HL-60/S4 treated with phorbol 12-myristate 13-acetate at 8.2 ng/mL for 4 days and 3 days (cell line): ENCODE data around the gene CEND1.

Experiments
- in situ Hi-C: fragments of 300-500 bp; cut with MboI; formaldehyde crosslinking; loops from 2 replicates; pipeline ENCODE4 v1.15.0; 2022; ENCODE audit warnings: low sequenced_read_pairs

CEND1 gene

DNA sequence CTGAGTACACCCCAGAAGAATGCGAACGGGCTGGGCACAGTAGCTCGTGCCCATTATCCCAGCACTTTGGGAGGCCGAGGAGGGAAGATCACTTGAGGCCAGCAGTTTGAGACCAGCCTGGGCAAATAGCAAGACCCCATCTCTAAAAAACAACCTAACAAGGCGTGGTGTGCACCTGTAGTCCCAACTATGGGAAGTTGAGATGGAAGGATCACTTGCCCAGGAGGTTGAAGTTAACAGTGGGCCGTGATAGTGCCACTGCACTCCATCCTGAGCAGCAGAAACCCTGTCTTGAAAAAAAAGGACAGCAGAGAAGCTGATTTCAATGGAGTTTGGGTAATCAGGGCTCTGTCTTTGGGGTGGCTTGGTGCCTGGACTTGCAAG lies 23.2 kb upstream of the CEND1 start:
- in situ Hi-C loops, result no loop called here

DNA sequence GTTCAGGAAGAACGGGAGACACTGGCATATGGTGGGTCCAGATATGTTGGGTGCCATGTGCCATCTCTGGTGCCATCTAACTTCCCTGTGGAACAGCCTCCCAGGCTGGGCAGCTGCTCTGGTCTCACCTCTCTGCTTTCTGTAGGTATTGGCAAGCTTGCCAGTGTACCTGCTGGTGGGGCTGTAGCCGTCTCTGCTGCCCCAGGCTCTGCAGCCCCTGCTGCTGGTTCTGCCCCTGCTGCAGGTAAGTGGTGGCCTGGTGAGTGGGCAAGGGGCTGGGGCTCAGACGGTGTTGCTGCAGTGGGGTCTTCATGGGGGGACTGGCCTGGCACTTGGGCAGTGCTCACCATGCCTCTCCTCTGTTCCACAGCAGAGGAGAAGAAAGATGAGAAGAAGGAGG lies 22.5 kb upstream of the CEND1 start:
- in situ Hi-C loops, result no loop called here

DNA sequence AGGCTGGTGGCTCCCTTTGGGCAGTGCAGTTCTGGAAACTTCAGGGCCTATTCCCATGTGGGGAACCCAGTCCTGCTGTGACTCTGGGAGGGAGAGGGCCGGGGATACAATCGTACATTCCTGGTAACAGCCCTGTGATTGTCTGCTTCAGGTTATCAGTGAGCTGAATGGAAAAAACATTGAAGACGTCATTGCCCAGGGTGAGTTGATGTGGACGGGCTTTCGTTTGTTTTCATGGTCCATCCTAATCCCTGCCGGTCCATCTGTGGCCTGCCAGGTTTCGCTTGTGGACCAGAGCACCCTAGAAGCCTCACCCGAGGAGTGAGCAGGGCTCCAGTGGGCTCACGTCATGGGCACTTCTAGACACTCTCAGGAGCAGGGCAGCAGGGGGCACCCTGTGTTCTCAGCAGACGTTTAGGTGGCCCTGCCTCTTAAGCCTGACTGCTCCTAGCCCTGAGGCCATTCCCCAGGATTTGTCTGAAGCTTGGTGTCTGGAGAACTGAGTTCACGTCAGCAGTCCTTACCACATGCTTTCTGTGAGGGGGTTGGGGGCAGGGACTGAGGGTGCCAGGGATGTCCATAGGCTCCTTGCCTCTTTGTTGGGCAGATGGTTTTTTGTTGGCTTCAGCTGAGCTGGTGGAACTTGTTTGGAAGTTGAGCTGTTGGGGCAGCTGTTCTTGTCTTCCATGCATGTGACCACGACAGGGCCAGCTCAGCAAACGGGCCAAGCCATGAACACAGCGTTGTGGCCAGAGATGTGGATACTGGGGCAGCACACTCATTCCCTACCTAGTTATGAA lies 21.8 kb upstream of the CEND1 start:
- in situ Hi-C loops, result no loop called here

DNA sequence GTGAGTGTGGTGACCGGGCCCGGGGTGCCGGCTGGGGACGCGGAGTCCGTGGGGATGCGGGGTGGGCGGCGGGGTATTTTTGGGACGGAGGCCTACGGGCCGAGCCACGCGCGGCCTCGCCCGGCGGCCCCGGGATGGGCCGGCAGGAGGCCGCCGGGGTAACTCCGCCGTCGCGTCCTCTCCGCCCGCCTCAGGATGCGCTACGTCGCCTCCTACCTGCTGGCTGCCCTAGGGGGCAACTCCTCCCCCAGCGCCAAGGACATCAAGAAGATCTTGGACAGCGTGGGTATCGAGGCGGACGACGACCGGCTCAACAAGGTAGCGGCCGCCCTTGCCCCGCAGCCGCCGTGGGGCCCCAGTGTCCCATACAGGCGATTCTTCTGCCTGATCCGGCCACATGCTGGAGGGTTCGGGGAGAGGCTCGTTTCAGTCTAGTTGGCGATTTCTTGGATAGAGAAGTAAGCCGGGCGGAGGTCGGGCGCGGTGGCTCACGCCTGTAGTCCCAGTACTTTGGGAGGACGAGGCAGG lies 20.2 kb upstream of the CEND1 start:
- in situ Hi-C loops, result no loop called here

DNA sequence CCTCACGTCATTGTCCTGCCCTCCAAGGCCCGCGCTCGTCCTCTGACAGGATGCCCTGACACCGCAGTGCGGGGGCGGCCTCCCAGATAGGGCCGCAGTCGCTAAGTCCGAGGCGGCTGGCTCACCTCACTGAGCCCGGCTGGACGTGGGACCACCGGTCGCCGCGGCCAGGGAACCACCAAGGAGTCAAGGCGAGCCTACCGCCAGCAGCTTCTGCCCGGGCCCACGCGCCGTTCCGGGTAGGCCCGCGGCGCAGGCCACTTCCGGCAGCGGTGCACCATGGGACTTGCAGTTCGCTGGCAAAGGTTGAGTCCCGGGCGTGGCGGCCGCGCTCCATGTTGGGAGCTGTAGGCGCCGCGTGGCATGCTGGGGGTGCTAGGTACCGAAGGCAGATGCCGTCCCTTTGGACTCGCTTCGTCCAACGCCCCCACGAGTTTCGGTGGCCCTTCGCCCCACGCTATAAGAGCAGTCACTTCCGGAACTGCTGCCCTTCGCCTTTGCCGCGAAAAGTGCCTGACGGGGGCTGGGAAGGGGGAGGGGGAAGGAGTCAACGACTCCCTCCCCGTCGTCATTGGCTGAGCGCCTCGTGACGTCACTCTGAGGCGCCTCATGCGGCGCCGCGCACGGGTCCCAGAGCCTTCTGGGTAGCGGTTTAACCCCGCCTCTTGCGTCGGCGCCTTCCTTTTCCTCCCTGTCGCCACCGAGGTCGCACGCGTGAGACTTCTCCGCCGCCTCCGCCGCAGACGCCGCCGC lies 19.6 kb upstream of the CEND1 start, which contains the start of gene RPLP2:
Gene RPLP2, plus strand, starts transcription at position 681 of the 753 bp plus-strand sequence. CDS start 268 bp downstream, outside the sequence.
- in situ Hi-C loops, result no loop called here

DNA sequence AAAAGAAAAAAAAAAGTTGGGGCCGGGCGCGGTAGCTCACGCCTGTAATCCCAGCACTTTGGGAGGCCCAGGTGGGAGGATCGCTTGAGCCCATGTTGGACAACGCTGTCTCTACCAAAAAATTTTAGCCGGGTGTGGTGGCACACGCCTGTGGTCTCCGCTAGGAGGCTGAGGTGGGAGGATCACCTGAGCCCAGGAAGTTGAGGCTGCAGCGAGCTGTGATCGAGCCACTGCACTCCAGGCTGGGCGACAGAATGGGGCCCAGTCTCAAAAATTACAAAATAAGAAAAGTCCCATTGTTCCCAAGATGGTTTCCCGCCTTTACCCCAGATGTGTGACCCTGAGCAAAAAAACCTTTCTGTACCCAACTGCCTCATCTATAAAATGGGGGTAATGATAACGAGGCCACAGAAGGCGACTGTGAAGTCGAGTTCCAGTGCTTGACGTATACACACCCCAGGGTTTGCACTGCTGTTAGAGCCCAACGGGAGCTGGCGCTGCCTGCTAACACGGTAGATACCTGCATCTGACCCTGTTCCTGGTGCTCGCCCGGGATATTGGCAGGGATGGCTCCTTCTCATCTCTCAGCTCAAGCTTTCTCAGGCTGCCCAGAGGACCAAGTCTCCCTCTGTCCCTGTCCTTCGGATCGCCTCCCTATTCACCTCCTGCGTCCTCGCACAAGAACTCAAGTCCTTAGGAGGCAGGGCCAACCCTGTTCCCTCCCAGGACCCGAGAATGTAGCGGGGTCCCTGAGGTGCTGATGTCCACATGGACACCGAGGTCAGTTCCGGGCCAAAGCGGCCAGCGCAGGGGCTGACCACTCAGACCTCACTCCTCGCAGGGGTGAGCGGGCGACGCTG lies 18.8 kb upstream of the CEND1 start:
- in situ Hi-C loops, result no loop called here

DNA sequence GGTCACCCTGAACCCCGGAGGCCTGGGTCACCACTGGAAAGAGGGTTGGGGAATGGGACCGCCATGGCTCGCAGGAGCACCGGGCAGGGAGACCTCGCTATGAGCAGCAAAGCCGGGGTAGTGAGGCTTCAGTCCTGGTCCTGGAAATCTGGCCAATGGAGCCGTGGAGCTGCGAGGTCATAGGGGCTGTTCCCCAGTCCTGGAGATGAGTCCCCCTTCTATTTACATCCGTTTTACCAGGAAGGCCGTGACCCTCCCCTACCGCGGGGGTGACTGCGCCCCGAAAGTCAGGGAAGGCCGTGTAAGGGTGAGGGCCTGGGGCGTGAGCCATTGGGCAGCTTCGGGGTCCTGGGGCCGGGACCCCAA lies 14.7 kb upstream of the CEND1 start:
- in situ Hi-C loops, result no loop called here

DNA sequence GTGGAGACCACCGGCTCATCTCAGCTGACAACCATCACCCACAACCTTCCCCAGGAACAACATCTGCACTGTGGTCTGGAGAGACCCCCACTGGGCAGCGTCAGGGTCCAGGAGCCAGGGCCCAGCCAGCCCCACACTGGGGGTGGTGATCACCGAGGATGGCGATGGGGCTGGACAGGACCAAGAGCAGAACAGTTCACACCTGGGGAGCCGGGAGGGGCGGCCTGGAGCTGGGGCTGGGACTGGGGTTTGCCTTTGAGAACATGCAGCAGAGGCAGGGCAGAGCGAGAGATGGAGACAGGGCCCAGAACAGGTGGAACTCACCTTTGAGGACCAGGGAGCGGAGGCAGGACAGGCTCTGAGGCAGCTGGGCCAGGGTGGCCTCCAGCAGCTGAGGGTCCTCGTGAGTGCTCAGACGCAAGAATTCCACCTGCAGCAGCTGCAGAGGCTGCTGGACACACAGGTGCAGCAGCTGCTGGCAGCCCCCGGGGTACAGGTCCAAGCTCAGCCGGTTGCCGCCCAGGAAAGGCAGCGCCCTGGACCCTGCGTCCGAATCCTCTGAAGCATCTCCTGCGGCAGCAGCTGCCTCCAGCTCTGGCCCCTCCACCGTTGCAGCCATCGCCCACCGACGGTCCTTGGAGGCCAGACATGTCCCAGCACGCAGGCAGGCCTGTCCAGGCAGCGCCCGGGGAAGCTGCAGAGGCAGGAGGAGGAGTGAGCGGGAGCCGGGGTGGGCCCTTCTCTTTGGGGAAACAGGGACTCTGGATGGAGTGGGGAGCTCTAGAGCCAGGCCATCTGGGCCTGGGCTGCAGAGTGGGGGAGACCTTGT lies 14.1 kb upstream of the CEND1 start:
- in situ Hi-C loops, result no loop called here

DNA sequence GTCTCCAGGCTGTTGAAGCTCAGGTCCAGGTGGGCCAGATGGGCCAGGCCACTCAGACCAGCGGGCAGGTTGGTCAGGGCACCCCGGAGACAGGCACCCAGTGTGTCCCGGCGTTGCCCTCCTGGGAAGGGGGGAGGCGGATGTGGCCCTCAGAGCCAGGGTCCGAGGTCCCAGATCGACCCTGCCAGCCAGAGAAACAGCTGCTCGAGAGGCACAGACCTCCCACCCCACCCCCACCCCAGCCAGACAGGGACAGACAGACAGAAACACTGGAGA lies 13.5 kb upstream of the CEND1 start:
- in situ Hi-C loops, result no loop called here

DNA sequence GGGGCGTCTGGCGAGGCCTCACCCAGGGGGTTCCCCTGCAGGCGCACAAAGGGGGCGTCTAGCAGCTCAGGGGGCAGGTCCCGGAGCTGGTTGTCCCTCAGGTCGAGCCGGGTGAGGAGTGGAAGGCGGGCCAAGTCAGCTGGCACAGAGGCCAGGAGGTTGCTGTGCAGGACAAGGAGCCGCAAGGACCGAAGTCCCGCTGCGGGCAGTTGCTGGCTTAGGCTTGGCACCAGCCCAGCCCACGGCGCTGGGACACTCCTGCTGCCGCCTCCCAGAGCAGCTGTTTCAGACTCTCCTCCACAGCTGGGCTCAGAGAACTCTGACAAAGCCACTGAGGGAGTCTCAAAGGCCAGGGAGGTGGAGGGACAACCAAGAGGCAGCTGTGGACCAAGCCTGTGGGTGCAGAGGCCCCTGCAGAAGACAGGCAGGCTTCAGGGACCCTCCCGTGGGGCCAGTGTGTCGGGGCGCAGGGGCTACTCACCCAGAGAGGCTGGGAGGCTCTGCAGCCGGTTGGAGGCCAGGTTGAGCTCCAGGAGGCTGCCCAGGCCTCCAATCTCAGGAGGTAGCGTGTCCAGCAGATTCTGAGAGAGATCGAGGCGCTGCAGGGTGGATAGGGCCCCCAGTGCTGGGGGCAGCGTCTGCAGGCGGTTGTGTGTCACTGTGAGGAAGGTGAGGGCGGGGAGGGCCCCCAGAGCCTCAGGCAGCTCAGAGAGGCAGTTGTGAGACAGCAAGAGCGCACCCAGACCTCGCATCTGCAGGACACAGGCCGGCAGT lies 13.0 kb upstream of the CEND1 start:
- in situ Hi-C loops, result no loop called here

DNA sequence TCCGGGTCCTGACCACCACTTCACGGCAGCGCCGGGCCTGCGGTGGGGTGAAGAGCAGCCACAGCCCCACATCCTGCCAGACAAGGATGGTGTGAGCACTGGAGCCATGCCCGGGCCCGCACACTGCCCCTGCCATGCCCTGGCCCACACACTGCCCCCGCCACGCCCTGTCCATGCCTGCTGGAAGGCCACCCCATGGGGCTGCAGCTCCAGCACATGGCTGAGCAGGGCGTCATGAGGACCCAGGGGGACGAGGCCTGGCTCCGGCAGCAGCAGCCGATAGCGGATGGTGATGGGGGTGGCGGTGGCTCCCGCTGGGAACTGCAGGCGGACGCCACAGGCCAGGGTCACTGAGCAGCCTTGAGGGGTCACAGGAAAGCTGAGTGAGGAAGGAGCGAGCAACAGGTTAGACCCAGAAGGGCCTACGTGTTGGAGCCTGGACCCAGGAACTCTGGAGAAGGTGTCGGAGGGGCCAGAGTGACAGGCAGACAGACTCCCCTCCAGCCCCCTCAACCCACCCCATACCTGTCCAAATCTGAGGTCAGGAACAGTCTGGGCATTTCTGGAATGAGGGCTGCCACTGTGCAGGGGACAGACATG lies 12.2 kb upstream of the CEND1 start:
- in situ Hi-C loops, result no loop called here

DNA sequence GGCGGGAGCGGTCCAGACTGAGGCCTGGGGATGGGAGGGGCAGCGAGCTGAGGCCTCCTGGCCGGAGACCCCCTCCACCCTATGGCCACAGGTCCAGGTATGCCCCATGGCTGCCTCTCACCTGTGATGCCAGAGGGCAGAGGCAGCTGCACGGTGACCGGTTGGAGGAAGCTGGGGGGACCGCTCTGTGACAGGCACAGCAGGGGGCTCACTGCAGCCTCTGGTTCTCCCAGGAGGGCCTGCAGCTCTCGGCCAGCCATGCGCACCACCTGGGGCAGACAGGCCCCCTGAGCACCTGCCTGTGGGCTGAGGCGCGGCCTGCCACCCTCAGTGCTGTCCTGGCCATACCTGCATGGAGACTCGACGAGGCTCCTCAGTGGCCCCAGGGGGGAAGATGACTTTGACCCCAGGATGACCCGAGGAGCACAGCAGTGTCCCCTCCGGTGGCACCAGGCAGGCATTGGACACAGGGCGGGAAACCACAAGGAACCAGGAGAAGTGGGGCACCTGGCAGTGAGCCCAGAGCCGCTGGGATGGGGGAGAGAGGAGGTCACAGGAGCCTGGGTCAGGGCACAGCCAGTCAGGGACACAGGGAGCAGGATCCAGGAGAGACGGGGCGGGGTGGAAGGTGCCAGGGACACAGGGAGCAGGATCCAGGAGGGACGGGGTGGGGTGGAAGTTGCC lies 11.3 kb upstream of the CEND1 start:
- in situ Hi-C loops, result no loop called here

DNA sequence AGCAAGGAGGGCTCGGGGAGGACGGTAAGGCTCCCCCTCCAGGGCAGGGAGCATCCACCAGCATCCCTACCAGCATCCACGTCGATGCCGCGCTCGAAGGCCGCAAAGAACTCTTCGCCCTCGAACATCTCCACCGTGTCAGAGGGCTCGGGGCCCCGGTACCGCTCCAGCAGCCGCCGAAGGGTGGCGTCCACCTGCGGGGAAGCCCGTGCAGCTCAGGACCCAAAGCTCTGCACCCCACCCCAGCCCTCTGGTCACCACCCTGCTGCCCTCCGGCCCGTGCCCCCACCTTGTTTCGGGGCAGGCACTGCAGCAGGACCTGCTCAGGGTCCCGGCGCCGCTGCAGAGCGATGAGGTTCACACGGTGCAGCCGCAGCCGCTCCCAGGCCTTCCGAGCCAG lies 10.6 kb upstream of the CEND1 start:
- in situ Hi-C loops, result no loop called here

DNA sequence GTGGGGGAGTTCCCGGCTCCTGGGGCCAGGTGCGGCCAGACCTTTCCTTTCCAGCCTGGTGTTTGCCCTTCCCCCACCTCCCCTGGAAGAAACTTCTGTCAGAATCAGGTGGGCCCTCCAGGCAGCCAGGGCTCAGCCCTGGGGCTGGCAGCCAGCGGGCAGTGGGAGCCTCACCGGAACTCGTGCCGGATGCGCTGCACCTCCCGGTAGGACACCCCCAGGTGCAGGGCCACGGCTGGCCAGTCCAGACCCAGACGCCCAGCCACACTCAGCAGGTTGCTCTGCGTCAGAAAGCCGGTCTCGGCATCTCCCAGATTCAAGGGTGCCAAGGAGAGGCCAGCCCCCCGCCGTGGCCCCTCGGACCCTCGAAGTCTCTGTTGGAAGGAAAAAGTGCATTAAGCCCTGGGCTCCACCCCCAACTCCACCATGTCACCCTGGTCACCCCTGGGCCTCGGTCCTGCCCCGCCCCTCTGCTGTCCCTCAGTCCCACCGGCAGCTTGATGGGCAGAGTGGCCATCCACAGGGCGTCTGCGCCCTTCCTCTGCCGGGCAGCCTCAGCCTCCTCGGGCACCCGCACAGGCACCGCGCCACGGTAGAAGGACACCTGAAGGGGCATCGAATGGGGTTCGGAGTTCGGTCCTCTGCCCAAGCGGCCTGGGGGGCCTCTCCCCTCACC lies 9.9 kb upstream of the CEND1 start:
- in situ Hi-C loops, result no loop called here

DNA sequence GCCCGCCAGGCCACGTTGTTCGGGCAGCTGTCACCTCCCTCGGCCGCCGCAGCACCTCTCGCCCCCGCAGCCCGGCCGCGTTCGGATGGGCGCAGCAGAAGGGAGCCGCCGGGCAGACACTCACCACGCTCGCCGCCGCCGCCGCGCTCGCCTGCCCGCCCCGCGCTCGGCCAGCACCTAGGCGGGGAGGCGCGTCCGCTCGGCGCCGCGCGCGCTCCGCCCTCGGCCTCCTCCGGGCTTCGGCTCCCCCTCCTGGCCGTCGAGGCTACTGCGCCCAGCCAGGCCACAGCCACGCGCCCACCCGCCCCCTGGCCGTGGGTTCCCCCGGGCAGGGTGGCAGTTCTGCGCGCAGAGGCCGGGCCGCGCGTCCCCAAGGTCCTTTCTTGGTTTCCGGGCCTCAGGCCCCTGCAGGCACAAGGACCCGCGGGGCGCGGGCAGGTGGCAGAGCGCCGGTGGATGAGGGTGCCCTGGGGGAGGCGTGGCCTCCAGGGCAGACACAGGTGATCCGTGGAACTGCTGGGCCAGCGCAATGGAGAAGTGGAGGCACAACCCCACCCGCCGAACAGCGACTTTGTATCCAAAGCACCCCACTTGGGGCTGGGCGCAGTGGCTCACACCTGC lies 8.3 kb upstream of the CEND1 start, which contains the start of gene SLC25A22:
Gene SLC25A22, minus strand, starts transcription at position 189 of the 621 bp plus-strand sequence. CDS start 3,275 bp downstream, outside the sequence.
- in situ Hi-C loops, result no loop called here

DNA sequence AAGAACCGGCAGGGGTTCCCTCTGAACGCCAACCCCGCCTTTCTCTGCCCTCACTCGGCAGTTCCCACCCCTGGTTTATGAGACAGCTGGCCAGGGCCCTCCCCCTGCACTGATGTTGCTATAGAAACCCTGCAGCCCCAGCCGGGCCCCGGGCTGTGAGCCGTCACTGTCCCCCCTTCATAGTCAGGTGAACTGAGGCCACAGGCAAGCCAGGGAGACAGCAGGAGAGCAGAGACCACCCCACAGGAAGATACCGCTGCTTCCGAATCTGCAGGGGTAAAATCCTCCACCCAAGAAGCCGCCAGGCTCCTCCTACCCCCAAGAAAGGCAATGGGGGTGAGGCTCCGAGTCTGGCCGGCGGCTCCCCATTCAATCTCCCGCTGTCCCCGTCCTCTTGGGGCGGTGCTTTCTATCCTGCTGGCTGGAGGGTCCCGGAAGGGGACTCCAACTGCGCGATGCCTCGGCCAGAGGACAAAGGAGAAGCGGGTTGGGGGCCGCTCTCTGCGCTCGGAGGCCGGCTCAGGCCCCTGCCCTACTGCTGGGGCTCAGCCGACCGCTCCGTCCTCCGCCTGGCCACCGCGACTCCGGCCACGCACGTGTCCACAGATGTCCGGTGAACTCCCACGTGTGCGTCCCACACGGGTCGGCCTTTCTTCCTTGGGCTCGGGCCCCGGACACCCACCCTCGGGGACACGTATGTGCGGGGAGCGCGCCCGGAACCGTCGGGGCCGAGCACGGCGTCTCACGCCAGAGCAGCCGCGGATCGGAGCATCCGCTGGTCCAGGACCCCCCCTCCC lies 7.6 kb upstream of the CEND1 start:
- in situ Hi-C loops, result no loop called here
